Panc1 (cell line): ENCODE measurements around the gene APOL6. TPM values are rescaled to one million over a fixed set of nuclear protein-coding genes. Genes with fewer than 3 reads are reported as not detected.
A peak's percentile ranks its signal among the peaks of the same experiment; 100 is the strongest.

ENCODE experiments used
- ATAC-seq: fragments of 200-7000 bp; cut with Tn5 transposase; 2 replicates; pipeline ENCODE4 v1.9.1; 2020; ENCODE audit warnings: mild to moderate bottlenecking, moderate library complexity
- BruUV-seq: library from RNA; stranded (reverse); fragments of 400-500 nt; replicated peaks from 2 replicates; lab custom pipeline; 2021; lab: Mats Ljungman, UMichigan
- CTCF ChIA-PET: fragments of 300-600 bp; sonication (Branson Sonifier 250); formaldehyde crosslinking; loops from one replicate; lab custom pipeline; 2022; ENCODE audit warnings: antibody characterized with exemption; lab: Charles Lee
- POLR2A ChIA-PET: fragments of 300-600 bp; sonication (Branson Sonifier 250); formaldehyde crosslinking; loops from one replicate; lab custom pipeline; 2022; ENCODE audit warnings: antibody characterized with exemption; lab: Charles Lee
- DNase-seq: peaks from one replicate; pipeline ENCODE4 v3.0.0-alpha.2; 2010; ENCODE audit warnings: low read depth, low spot score
- H3K27ac ChIP-seq: 2 replicates; pipeline ENCODE4 v1.5.1; 2011; ENCODE audit warnings: mild to moderate bottlenecking, low read length, inconsistent platforms
- H3K27me3 ChIP-seq: fragments of 200-500 bp; sonication (Bioruptor generic); 2 replicates; pipeline ENCODE4 v1.6.0; 2014; ENCODE audit warnings: low read length, inconsistent platforms; ENCODE audit not compliant: control insufficient read depth, insufficient read depth
- H3K36me3 ChIP-seq: fragments of 200-500 bp; sonication (Bioruptor generic); 2 replicates; pipeline ENCODE4 v1.5.1; 2014; ENCODE audit warnings: inconsistent platforms, mild to moderate bottlenecking, low read length, moderate library complexity; ENCODE audit not compliant: control insufficient read depth, insufficient read depth
- H3K4me1 ChIP-seq: 2 replicates; pipeline ENCODE4 v1.5.1; 2011; ENCODE audit warnings: inconsistent platforms, mild to moderate bottlenecking, low read length, moderate library complexity; ENCODE audit not compliant: control insufficient read depth, insufficient read depth
- H3K4me3 ChIP-seq, 2 experiments: 2 replicates each; pipeline ENCODE4 v1.5.1; 2011 to 2012; ENCODE audit warnings: low read depth in 2 of 2, low read length in 2 of 2, mild to moderate bottlenecking in 2 of 2, inconsistent platforms in 1 of 2, moderate library complexity in 1 of 2
- H3K9me3 ChIP-seq: fragments of 200-500 bp; sonication (Bioruptor generic); 2 replicates; pipeline ENCODE4 v1.5.1; 2014; ENCODE audit warnings: low read depth, mild to moderate bottlenecking, inconsistent platforms, low read length, moderate library complexity; ENCODE audit not compliant: control insufficient read depth, insufficient read depth
- POLR2AphosphoS5 ChIP-seq: IDR thresholded peaks from 2 replicates; pipeline ENCODE4 v1.6.1; 2012; ENCODE audit warnings: mild to moderate bottlenecking, low read depth, low read length, moderate library complexity
- SIN3A ChIP-seq: IDR thresholded peaks from 2 replicates; pipeline ENCODE4 v1.6.1; 2012; ENCODE audit warnings: low read depth, mild to moderate bottlenecking, low read length, moderate library complexity, borderline replicate concordance; ENCODE audit not compliant: insufficient read depth
- TCF7L2 ChIP-seq: IDR thresholded peaks from 2 replicates; pipeline ENCODE4 v1.6.1; 2011; ENCODE audit warnings: mild to moderate bottlenecking, low read depth, low read length, inconsistent platforms
- in situ Hi-C: cut with HindIII; loops from 2 replicates; pipeline ENCODE4 v1.10.0; 2016; ENCODE audit warnings: low sequenced_read_pairs, low pct_unique_long_range_greater_than_20kb
- intact Hi-C: fragments of 100-400 bp; cut with micrococcal nuclease; formaldehyde crosslinking; loops from one replicate; pipeline ENCODE4 v1.10.0; 2022; ENCODE audit not compliant: unreplicated experiment
- total RNA-seq: library from RNA; stranded (reverse); gene quantifications from one replicate; pipeline ENCODE4 v1.2.1, GENCODE V29; 2021; ENCODE audit not compliant: unreplicated experiment
- TF ChIP-seq, protein P1 (sequence below), 2 experiments: IDR thresholded peaks; 2 replicates each; pipeline ENCODE4 v1.6.1; 2011 to 2012; ENCODE audit warnings: low read depth in 2 of 2, control low read depth in 1 of 2, low read length in 1 of 2, mild to moderate bottlenecking in 1 of 2, moderate library complexity in 1 of 2; ENCODE audit not compliant: insufficient read depth in 1 of 2
- TF ChIP-seq, protein P2 (sequence below): fragments of 450-650 bp; IDR thresholded peaks from 2 replicates; pipeline ENCODE4 v1.5.1; 2017; ENCODE audit warnings: mild to moderate bottlenecking

The APOL6 gene
- total RNA-seq, 1 experiment from 2014 or later, result 16.4 TPM

DNA sequence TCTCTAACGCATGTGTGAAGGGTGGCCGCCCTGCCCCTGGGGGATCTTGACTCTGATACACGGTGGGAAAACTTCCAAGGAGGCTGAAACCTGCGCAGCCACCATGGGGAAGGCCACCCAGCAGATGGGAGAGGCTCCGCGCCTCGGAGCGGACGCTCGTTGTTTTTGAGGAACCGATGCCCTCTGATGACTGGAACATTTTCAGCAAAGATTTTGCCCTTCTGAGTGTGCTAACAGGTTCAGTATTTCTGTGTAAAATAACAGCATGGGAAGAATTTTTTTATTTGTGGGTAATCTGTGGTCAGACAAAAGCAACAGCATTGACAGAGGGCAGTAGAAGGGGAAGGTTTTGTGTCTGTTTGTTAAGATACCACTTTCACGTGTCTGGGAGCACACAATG lies 47.8 kb upstream of the APOL6 start:
- no peak overlapping the region for H3K4me3 ChIP-seq
- no peaks in the 10 kb centered on the region for H3K9me3 ChIP-seq
- ATAC-seq (no peak), DNase-seq (no peak)
- ChIA-PET POLR2A (no interaction called here), CTCF (no interaction called here)
- peaks cover 41% of the 10 kb centered on the region for H3K4me1 ChIP-seq
- in situ Hi-C loops, result no loop called here
- intact Hi-C loops, result no loop called here
- peak overlapping the region; percentile 87 for H3K27ac ChIP-seq
- no peaks in the 10 kb centered on the region for H3K36me3 ChIP-seq
- BruUV-seq, result no TSS peak
- H3K27me3 ChIP-seq, result no peaks in the 10 kb centered on the region
- TF ChIP-seq, protein P1, sequence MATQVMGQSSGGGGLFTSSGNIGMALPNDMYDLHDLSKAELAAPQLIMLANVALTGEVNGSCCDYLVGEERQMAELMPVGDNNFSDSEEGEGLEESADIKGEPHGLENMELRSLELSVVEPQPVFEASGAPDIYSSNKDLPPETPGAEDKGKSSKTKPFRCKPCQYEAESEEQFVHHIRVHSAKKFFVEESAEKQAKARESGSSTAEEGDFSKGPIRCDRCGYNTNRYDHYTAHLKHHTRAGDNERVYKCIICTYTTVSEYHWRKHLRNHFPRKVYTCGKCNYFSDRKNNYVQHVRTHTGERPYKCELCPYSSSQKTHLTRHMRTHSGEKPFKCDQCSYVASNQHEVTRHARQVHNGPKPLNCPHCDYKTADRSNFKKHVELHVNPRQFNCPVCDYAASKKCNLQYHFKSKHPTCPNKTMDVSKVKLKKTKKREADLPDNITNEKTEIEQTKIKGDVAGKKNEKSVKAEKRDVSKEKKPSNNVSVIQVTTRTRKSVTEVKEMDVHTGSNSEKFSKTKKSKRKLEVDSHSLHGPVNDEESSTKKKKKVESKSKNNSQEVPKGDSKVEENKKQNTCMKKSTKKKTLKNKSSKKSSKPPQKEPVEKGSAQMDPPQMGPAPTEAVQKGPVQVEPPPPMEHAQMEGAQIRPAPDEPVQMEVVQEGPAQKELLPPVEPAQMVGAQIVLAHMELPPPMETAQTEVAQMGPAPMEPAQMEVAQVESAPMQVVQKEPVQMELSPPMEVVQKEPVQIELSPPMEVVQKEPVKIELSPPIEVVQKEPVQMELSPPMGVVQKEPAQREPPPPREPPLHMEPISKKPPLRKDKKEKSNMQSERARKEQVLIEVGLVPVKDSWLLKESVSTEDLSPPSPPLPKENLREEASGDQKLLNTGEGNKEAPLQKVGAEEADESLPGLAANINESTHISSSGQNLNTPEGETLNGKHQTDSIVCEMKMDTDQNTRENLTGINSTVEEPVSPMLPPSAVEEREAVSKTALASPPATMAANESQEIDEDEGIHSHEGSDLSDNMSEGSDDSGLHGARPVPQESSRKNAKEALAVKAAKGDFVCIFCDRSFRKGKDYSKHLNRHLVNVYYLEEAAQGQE (IDR thresholded peaks at IDR 0.05; ENCODE audit: insufficient read depth in 1 of 2, low read depth in 2 of 2, low read length in 1 of 2), result no peak
- TF ChIP-seq POLR2AphosphoS5, result no peak
- TF ChIP-seq, protein P2, sequence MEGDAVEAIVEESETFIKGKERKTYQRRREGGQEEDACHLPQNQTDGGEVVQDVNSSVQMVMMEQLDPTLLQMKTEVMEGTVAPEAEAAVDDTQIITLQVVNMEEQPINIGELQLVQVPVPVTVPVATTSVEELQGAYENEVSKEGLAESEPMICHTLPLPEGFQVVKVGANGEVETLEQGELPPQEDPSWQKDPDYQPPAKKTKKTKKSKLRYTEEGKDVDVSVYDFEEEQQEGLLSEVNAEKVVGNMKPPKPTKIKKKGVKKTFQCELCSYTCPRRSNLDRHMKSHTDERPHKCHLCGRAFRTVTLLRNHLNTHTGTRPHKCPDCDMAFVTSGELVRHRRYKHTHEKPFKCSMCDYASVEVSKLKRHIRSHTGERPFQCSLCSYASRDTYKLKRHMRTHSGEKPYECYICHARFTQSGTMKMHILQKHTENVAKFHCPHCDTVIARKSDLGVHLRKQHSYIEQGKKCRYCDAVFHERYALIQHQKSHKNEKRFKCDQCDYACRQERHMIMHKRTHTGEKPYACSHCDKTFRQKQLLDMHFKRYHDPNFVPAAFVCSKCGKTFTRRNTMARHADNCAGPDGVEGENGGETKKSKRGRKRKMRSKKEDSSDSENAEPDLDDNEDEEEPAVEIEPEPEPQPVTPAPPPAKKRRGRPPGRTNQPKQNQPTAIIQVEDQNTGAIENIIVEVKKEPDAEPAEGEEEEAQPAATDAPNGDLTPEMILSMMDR, result no peak
- no peak for TF ChIP-seq TCF7L2
- no peak for TF ChIP-seq SIN3A

DNA sequence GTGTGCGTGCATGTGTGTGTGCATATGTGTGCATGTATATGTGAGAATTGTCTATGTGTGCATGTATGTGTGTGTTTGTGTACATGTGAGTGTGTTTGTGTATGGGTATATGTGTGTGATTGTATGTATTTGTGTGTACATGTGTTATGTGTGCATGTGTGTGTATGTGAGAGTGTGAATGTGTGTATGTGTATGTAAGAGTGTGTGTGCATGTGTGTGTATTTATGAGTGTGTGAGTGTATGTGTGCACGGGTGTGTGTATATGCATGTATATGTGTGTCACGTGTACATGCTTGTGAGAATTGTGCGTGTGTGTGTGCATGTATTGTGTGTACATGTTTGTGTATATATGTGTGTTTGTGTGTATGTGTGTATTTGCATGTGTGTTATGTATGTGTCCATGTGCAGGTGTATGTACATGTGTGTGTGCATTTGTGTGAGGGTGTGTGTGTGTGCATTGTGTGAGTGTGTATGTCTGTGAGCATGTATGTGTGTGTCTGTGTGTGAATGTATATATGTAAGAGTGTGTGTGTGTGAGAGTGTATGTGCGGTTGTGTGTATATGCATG lies 47.1 kb upstream of the APOL6 start:
- CTCF ChIA-PET, result no interaction called here
- peaks cover 47% of the 10 kb centered on the region for H3K4me1 ChIP-seq
- no peaks in the 10 kb centered on the region for H3K36me3 ChIP-seq
- no peaks in the 10 kb centered on the region for H3K9me3 ChIP-seq
- no peak for TF ChIP-seq SIN3A
- no peak for TF ChIP-seq POLR2AphosphoS5
- TF ChIP-seq, protein P1 (IDR thresholded peaks at IDR 0.05; ENCODE audit: insufficient read depth in 1 of 2, low read depth in 2 of 2, low read length in 1 of 2), result no peak
- no peak for TF ChIP-seq TCF7L2
- peak overlapping the region; percentile 87 for H3K27ac ChIP-seq
- H3K4me3 ChIP-seq, result no peak overlapping the region
- ATAC-seq, result no peak
- no peak for DNase-seq
- BruUV-seq, result no TSS peak
- H3K27me3 ChIP-seq, result no peaks in the 10 kb centered on the region
- in situ Hi-C loops, result no loop called here
- intact Hi-C loops, result no loop called here
- POLR2A ChIA-PET, result no interaction called here
